Left hindlimb (tissue), 1 donor: ENCODE results near the gene ADGRG7.

Experiments used
- DNase-seq: peaks from one replicate; pipeline ENCODE4 v3.0.0-alpha.2; 2018

Gene ADGRG7

GRCh38 chr3:100702082-100702979 is 92.9 kb downstream of the ADGRG7 start:
- DNase-seq: no peak

GRCh38 chr3:100702980-100703345 is 93.6 kb downstream of the ADGRG7 start:
- DNase-seq: no peak

- no peak for DNase-seq
Observed at GRCh38 chr3:100703865-100704264, 94.5 kb downstream of the ADGRG7 start.

DNA sequence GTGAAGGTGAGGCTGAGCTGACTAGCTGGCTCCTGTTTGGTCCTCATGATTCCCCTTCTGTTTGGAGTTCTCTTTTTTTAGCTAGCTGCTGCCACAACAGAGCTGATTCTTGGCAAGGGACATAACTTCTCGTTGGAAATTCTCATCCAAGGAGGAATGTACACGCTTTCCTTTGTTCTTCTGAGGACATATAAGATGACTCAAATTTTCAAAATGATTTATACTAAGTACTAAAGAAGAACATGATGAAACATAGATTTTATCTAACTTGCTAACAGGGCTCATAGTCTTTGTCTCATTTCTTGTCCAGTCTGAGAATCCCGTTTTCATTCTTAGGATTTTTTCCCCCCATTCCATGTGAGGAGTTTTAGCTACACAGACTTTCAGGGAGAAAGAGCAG is 97.0 kb downstream of the ADGRG7 start:
- DNase-seq: no peak

GRCh38 chr3:100708644-100708988 is 99.2 kb downstream of the ADGRG7 start:
- no peak for DNase-seq

GRCh38 chr3:100708989-100709841 is 99.8 kb downstream of the ADGRG7 start, which contains the start of gene TFG:
TSS of gene TFG (plus strand) at chr3:100709494. CDS start at chr3:100713686, 4,192 bp downstream.
- DNase-seq: peak; percentile 99

- DNase-seq: peak; percentile 80
Observed at GRCh38 chr3:100709842-100710260, 100.5 kb downstream of the ADGRG7 start.

GRCh38 chr3:100710261-100710968 is 101.0 kb downstream of the ADGRG7 start:
- peak; percentile 49 for DNase-seq

GRCh38 chr3:100715176-100715575 is 105.8 kb downstream of the ADGRG7 start:
- no peak for DNase-seq

GRCh38 chr3:100717063-100717462 is 107.7 kb downstream of the ADGRG7 start:
- no peak for DNase-seq

DNA sequence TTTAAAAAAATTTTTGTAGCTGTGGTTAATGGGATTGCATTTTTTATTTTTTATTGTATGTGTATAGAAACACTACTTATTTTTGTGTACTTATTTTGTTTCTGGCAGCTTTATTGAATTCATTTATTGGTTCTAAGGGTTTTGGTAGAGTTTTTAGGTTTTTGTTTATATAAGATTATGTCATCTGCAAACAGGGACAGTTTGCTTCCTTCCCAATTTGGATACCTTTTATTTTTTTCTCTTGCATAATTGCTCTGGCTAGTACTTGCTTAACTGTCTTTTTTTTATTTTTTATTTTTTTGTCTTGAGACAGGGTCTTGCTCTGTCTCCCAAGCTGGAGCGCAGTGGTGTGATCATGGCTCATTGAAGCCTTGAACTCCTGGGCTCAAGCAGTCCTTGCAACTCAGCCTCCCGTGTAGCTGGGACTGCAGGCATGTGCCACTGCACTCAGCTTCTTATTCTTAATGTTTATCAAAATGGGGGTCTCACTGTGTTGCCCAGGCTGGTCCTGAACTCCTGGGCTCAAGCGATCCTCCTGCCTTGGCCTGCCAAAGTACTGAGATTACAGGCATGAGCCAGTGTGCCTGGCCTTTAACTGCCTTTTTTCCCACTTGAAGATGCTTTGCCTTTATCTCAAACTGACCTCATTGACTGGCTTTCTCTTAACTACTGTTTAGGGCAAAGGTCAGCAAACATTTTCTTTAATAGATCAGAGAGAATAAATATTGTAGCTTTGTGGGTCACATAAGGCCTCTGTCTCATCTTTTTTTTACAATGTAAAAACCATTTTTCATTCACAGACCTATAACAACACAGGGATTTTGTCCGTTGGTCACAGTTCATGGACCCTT is 108.5 kb downstream of the ADGRG7 start:
- DNase-seq: no peak

DNA sequence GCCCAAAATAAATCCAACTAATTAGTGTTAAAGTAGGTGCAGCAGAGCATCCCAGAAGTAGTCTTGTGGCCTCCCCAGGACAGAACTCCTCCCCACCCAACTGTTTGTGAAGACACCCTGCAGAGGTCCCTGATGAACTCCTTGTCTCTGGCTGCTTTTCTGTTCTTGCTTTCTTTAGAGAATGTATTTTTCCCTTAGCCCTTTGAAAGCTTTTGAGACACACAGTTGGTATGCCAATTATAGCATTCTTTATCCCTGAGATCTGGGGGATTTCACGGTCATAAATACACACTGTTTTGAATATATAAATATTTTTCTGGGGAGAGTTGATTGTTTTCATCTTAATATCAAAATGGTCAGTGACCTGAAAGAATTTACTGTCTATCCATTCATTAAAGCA is 109.7 kb downstream of the ADGRG7 start:
- DNase-seq: no peak

DNA sequence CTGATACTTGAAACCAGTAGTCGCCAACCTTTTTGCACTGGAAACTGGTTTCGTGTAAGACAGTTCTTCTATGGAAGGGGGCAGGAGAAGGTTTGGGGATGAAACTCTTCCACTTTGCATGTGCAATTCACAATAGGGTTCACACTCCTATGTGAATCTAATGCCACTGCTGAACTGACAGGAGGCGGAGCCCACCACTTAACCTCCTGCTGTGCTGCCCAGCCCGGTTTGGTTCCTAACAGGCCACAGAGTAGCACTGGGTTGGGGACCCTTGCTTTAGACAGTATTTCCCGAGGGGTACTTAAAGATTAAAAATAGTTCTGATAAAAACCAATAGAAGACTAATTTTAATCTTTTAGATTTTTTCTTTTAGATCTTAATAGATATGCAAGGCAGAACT is 111.0 kb downstream of the ADGRG7 start:
- no peak for DNase-seq

DNA sequence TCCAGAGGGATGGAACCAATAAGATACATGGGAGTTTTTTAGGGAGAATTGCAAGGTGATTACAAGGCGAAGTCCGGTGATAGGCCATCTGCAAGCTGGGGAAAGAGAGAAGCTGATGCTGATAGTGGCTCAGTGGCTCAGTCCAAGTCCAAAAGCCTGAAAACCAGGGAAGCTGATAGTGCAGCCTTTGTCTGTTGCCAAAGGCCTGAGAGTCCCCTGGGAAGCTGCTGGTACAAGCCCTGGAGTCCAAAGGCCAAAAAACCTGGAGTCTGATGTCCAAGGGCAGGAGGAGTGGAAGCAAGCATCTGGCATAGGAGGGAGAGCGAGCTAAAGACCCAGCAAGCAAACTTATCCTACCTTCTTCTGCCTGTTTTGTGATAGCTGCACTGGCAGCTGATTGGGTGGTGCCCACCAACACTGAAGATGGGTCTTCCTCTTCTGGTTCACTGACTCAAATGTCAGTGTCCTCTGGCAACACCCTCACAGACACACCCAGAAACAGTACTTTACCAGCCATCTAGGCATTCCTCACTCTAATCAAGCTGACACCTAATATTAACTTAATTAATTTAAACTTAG is 116.6 kb downstream of the ADGRG7 start:
- no peak for DNase-seq

DNA sequence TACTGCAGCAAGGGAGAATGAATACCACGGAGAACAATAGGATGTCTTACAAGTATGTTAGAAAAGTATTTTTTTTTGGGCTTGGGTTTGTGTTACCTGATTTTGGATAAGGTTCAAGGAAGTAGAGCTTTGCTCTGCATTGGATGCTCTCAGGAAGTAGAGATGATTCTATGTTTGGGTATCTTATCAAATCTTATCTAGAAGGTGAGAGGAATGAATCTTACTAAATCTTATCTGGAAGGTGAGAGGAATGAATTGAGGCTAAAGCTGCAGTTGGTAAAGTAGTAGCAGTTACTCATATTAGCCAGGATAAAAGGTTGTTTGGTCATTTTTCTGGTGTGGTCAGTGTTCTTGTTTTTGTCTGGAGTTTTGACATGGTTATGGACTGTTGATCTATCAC is 117.3 kb downstream of the ADGRG7 start:
- DNase-seq: no peak

- no peak for DNase-seq
Observed at GRCh38 chr3:100730524-100730923, 121.1 kb downstream of the ADGRG7 start.

- no peak for DNase-seq
Observed at GRCh38 chr3:100732435-100732834, 123.0 kb downstream of the ADGRG7 start.

- DNase-seq: no peak
Observed at GRCh38 chr3:100737334-100737733, 127.9 kb downstream of the ADGRG7 start.

DNA sequence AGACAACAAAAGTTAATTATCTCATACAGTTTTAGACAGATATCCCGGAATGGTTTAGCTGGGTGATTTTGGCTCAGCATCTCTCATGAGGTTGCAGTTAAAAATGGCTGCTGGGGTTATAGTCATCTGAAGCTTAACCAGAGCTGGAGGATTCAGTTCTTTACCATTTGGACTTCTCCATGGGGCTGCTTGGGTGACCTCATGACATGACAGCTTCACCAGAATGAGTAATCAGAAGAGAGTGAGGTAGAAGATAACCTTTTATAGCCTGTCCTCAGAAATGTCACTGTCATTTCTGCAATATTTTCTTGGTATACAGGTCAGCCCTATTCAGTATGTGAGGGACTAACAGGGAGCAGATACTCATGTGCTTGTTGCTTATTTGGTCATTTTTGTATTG is 130.8 kb downstream of the ADGRG7 start:
- DNase-seq: no peak

- no peak for DNase-seq
Observed at GRCh38 chr3:100743535-100743934, 134.1 kb downstream of the ADGRG7 start.

DNA sequence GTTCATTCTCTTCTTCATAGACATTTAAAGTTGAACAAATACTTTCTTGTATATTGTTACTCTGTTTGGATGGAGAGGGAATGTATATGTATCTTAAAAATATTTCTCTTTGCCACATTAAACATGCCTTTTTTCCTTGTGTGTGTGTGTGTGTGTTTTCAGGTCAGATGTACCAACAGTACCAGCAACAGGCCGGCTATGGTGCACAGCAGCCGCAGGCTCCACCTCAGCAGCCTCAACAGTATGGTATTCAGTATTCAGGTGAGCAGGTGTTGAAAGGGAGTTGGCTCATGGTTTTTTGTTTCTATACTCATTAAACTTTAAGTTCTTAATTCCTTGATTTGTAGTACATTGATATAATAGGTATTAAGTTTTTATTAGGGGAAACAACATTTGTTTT is 135.3 kb downstream of the ADGRG7 start:
- DNase-seq: no peak
